Central memory CD8-positive, alpha-beta T cell (primary cell): Measurements from ENCODE around the gene FBXL17.

Experiments used
- ATAC-seq: fragments of 150-1000 bp; cut with Tn5 transposase; replicated peaks from 2 replicates; pipeline ENCODE4 v1.10.0; 2022; ENCODE audit warnings: mild to moderate bottlenecking, moderate FRiP score, moderate number of reproducible peaks; ENCODE audit not compliant: poor library complexity, severe bottlenecking; ENCODE audit errors: extremely low read depth
- DNase-seq, 2 donors: peaks; one replicate each; pipeline ENCODE4 v3.0.0; 2021; ENCODE audit warnings: low spot score in 2 of 2
- H3K27ac Mint-ChIP-seq: one replicate; pipeline ENCODE4 v1.8.0; 2022; ENCODE audit warnings: low read depth, mild to moderate bottlenecking, moderate library complexity, mixed read lengths
- H3K27me3 Mint-ChIP-seq: one replicate; pipeline ENCODE4 v1.8.0; 2022; ENCODE audit warnings: mixed read lengths
- H3K36me3 Mint-ChIP-seq: one replicate; pipeline ENCODE4 v1.8.0; 2022; ENCODE audit warnings: mild to moderate bottlenecking, moderate library complexity, mixed read lengths; ENCODE audit not compliant: insufficient read depth
- H3K4me1 Mint-ChIP-seq: one replicate; pipeline ENCODE4 v1.8.0; 2022; ENCODE audit warnings: mixed read lengths
- H3K4me3 Mint-ChIP-seq: one replicate; pipeline ENCODE4 v1.8.0; 2022; ENCODE audit warnings: mild to moderate bottlenecking, moderate library complexity, mixed read lengths
- H3K9me3 Mint-ChIP-seq: one replicate; pipeline ENCODE4 v1.8.0; 2022; ENCODE audit warnings: mixed read lengths

FBXL17 gene

GRCh38 chr5:108113950-108114349, 267.9 kb downstream of the FBXL17 start:
- Mint-ChIP-seq H3K27me3 (no peaks in the 10 kb centered on the region), H3K27ac (no peak overlapping the region), H3K4me3 (no peak overlapping the region), H3K36me3 (peaks cover 2% of the 10 kb centered on the region), H3K4me1 (no peaks in the 10 kb centered on the region), H3K9me3 (peaks cover 6% of the 10 kb centered on the region)
- no peak for DNase-seq
- no peak for ATAC-seq

GRCh38 chr5:108111736-108112135, 270.2 kb downstream of the FBXL17 start:
- no peak overlapping the region for H3K27ac Mint-ChIP-seq
- no peaks in the 10 kb centered on the region for H3K4me1 Mint-ChIP-seq
- H3K9me3 Mint-ChIP-seq: peaks cover 6% of the 10 kb centered on the region
- DNase-seq (no peak), ATAC-seq (no peak)
- H3K4me3 Mint-ChIP-seq: no peak overlapping the region
- peaks cover 2% of the 10 kb centered on the region for H3K36me3 Mint-ChIP-seq
- no peaks in the 10 kb centered on the region for H3K27me3 Mint-ChIP-seq

- Mint-ChIP-seq H3K4me1 (no peaks in the 10 kb centered on the region), H3K36me3 (peaks cover 8% of the 10 kb centered on the region), H3K27me3 (no peaks in the 10 kb centered on the region), H3K4me3 (no peak overlapping the region), H3K27ac (no peak overlapping the region), H3K9me3 (peaks cover 6% of the 10 kb centered on the region)
- ATAC-seq (no peak), DNase-seq (no peak)
Measured at GRCh38 chr5:108109059-108109458, 272.8 kb downstream of the FBXL17 start.

GRCh38 chr5:108104448-108104847, 277.4 kb downstream of the FBXL17 start:
- no peak for ATAC-seq
- H3K4me1 Mint-ChIP-seq: no peaks in the 10 kb centered on the region

GRCh38 chr5:108102463-108102862, 279.4 kb downstream of the FBXL17 start:
- DNase-seq (no peak), ATAC-seq (no peak)
- Mint-ChIP-seq H3K36me3 (peaks cover 8% of the 10 kb centered on the region), H3K4me1 (no peaks in the 10 kb centered on the region), H3K4me3 (no peak overlapping the region), H3K9me3 (no peaks in the 10 kb centered on the region), H3K27ac (no peak overlapping the region), H3K27me3 (no peaks in the 10 kb centered on the region)

More at GRCh38 chr5:108104448-108104847, 277.4 kb downstream of the FBXL17 start:
- no peaks in the 10 kb centered on the region for H3K9me3 Mint-ChIP-seq
- H3K27ac Mint-ChIP-seq: no peak overlapping the region
- no peak for DNase-seq
- no peak overlapping the region for H3K4me3 Mint-ChIP-seq
- peaks cover 8% of the 10 kb centered on the region for H3K36me3 Mint-ChIP-seq
- H3K27me3 Mint-ChIP-seq: no peaks in the 10 kb centered on the region

- no peak overlapping the region for H3K4me3 Mint-ChIP-seq
- H3K36me3 Mint-ChIP-seq: peaks cover 8% of the 10 kb centered on the region
- DNase-seq (no peak), ATAC-seq (no peak)
- H3K27ac Mint-ChIP-seq: no peak overlapping the region
- no peaks in the 10 kb centered on the region for H3K9me3 Mint-ChIP-seq
- H3K4me1 Mint-ChIP-seq: no peaks in the 10 kb centered on the region
- no peaks in the 10 kb centered on the region for H3K27me3 Mint-ChIP-seq
Measured at GRCh38 chr5:108101821-108102220, 280.1 kb downstream of the FBXL17 start.

GRCh38 chr5:108101130-108101529, 280.8 kb downstream of the FBXL17 start:
- no peaks in the 10 kb centered on the region for H3K27me3 Mint-ChIP-seq
- DNase-seq: no peak
- H3K4me1 Mint-ChIP-seq: no peaks in the 10 kb centered on the region
- no peak overlapping the region for H3K4me3 Mint-ChIP-seq
- ATAC-seq: no peak
- no peak overlapping the region for H3K27ac Mint-ChIP-seq
- no peaks in the 10 kb centered on the region for H3K9me3 Mint-ChIP-seq
- peaks cover 8% of the 10 kb centered on the region for H3K36me3 Mint-ChIP-seq

- no peaks in the 10 kb centered on the region for H3K4me1 Mint-ChIP-seq
- H3K36me3 Mint-ChIP-seq: no peaks in the 10 kb centered on the region
- DNase-seq (no peak), ATAC-seq (no peak)
- no peaks in the 10 kb centered on the region for H3K9me3 Mint-ChIP-seq
- H3K27ac Mint-ChIP-seq: no peak overlapping the region
- H3K4me3 Mint-ChIP-seq: no peak overlapping the region
- H3K27me3 Mint-ChIP-seq: no peaks in the 10 kb centered on the region
Measured at GRCh38 chr5:108094800-108095199, 287.1 kb downstream of the FBXL17 start.

GRCh38 chr5:108093186-108093585, 288.7 kb downstream of the FBXL17 start:
- Mint-ChIP-seq H3K4me3 (no peak overlapping the region), H3K36me3 (no peaks in the 10 kb centered on the region), H3K27me3 (no peaks in the 10 kb centered on the region), H3K27ac (no peak overlapping the region), H3K9me3 (no peaks in the 10 kb centered on the region), H3K4me1 (no peaks in the 10 kb centered on the region)
- ATAC-seq (no peak), DNase-seq (no peak)

- no peak for DNase-seq
- no peak for ATAC-seq
- Mint-ChIP-seq H3K36me3 (no peaks in the 10 kb centered on the region), H3K9me3 (no peaks in the 10 kb centered on the region), H3K4me3 (no peak overlapping the region), H3K27me3 (no peaks in the 10 kb centered on the region), H3K27ac (no peak overlapping the region), H3K4me1 (no peaks in the 10 kb centered on the region)
Measured at GRCh38 chr5:108090946-108091345, 291.0 kb downstream of the FBXL17 start.

- H3K4me1 Mint-ChIP-seq: no peaks in the 10 kb centered on the region
- H3K36me3 Mint-ChIP-seq: no peaks in the 10 kb centered on the region
- no peak overlapping the region for H3K4me3 Mint-ChIP-seq
- H3K27me3 Mint-ChIP-seq: no peaks in the 10 kb centered on the region
- ATAC-seq: no peak
- H3K9me3 Mint-ChIP-seq: no peaks in the 10 kb centered on the region
- no peak overlapping the region for H3K27ac Mint-ChIP-seq
- no peak for DNase-seq
Measured at GRCh38 chr5:108084105-108084504, 297.8 kb downstream of the FBXL17 start.

- Mint-ChIP-seq H3K27me3 (no peaks in the 10 kb centered on the region), H3K4me1 (no peaks in the 10 kb centered on the region), H3K36me3 (peaks cover 2% of the 10 kb centered on the region), H3K27ac (no peak overlapping the region), H3K9me3 (no peaks in the 10 kb centered on the region), H3K4me3 (no peak overlapping the region)
- no peak for ATAC-seq
- no peak for DNase-seq
Measured at GRCh38 chr5:108083232-108083631, 298.7 kb downstream of the FBXL17 start.

- Mint-ChIP-seq H3K4me3 (no peak overlapping the region), H3K4me1 (no peaks in the 10 kb centered on the region), H3K9me3 (no peaks in the 10 kb centered on the region), H3K27me3 (no peaks in the 10 kb centered on the region), H3K36me3 (peaks cover 2% of the 10 kb centered on the region), H3K27ac (no peak overlapping the region)
- ATAC-seq: no peak
- no peak for DNase-seq
Measured at GRCh38 chr5:108081707-108082106, 300.2 kb downstream of the FBXL17 start.

- Mint-ChIP-seq H3K27ac (no peak overlapping the region), H3K36me3 (peaks cover 2% of the 10 kb centered on the region), H3K27me3 (no peaks in the 10 kb centered on the region), H3K4me1 (no peaks in the 10 kb centered on the region), H3K4me3 (no peak overlapping the region), H3K9me3 (no peaks in the 10 kb centered on the region)
- ATAC-seq (no peak), DNase-seq (no peak)
Measured at GRCh38 chr5:108079753-108080152, 302.1 kb downstream of the FBXL17 start.
